Testis (tissue), 3 donors: ENCODE data around the gene SEC31A. TPM values are rescaled to one million over a fixed set of nuclear protein-coding genes. Genes with fewer than 3 reads are reported as not detected.
A peak's percentile ranks its signal among the peaks of the same experiment; 100 is the strongest.

Source experiments
- DNase-seq: peaks from one replicate; pipeline ENCODE4 v3.0.0-alpha.2; 2019
- H3K27ac ChIP-seq, 2 donors: fragments of 200-600 bp; sonication (generic); one replicate each; pipeline ENCODE4 v1.5.1; 2019
- H3K27me3 ChIP-seq: fragments of 200-600 bp; sonication (generic); one replicate; pipeline ENCODE4 v1.5.1; 2019
- H3K36me3 ChIP-seq: fragments of 200-600 bp; sonication (generic); one replicate; pipeline ENCODE4 v1.5.1; 2017; ENCODE audit warnings: low read depth; ENCODE audit errors: missing control alignments
- H3K4me1 ChIP-seq: fragments of 200-600 bp; sonication (generic); one replicate; pipeline ENCODE4 v1.5.1; 2019
- H3K4me3 ChIP-seq, 2 donors: fragments of 200-600 bp; sonication (generic); one replicate each; pipeline ENCODE4 v1.5.1; 2017 to 2019
- H3K9me3 ChIP-seq: fragments of 200-600 bp; sonication (generic); one replicate; pipeline ENCODE4 v1.5.1; 2017
- POLR2A ChIP-seq: fragments of 450-650 bp; IDR thresholded peaks from one replicate; pipeline ENCODE4 v1.6.1; 2017; ENCODE audit warnings: antibody characterized with exemption, mild to moderate bottlenecking, moderate library complexity
- WGBS, 2 donors: methylation state at CpG; one replicate each; pipeline ENCODE4 v1.1.5; 2018; 5-methylcytosine and 5-hydroxymethylcytosine counted together
- intact Hi-C: fragments of 100-400 bp; cut with DNase I; formaldehyde crosslinking; loops from one replicate; pipeline ENCODE4 v1.15.1; 2023; ENCODE audit warnings: low total_unique reads
- polyA plus RNA-seq: library from polyadenylated mRNA; stranded (reverse); fragments of 350-450 nt; fragmentation: Illumina TruSeq; extraction: RNeasy Lipid Tissue Mini Kit (QIAGEN cat#74804); gene quantifications from one replicate; pipeline ENCODE4 v1.2.3, GENCODE V29; 2014; ENCODE audit warnings: low read depth, low replicate concordance; ENCODE audit not compliant: insufficient read depth
- total RNA-seq, 2 donors: library from RNA; depleted of rRNA; stranded (reverse); fragments of >200 nt; gene quantifications; one replicate each; pipeline ENCODE4 v1.2.3, GENCODE V29; 2016
- TF ChIP-seq, protein P1 (sequence below), 3 experiments: fragments of 450-650 bp in 2 of 3; fragments of 200-600 bp in 1 of 3; sonication (generic) in 1 of 3; IDR thresholded peaks; one replicate each; pipeline ENCODE4 v1.5.1; 2016 to 2019; ENCODE audit warnings: antibody characterized with exemption in 3 of 3, mild to moderate bottlenecking in 2 of 3, moderate library complexity in 1 of 3

SEC31A gene
- total and polyA plus RNA-seq, 3 donors from 2014 or later: 131 to 191 (median 168) TPM

- H3K4me1 ChIP-seq: peaks cover 29% of the 10 kb centered on the region
- H3K27me3 ChIP-seq: no peaks in the 10 kb centered on the region
- H3K27ac ChIP-seq: no peak overlapping the region
- H3K9me3 ChIP-seq: no peaks in the 10 kb centered on the region
- TF ChIP-seq, protein P1, sequence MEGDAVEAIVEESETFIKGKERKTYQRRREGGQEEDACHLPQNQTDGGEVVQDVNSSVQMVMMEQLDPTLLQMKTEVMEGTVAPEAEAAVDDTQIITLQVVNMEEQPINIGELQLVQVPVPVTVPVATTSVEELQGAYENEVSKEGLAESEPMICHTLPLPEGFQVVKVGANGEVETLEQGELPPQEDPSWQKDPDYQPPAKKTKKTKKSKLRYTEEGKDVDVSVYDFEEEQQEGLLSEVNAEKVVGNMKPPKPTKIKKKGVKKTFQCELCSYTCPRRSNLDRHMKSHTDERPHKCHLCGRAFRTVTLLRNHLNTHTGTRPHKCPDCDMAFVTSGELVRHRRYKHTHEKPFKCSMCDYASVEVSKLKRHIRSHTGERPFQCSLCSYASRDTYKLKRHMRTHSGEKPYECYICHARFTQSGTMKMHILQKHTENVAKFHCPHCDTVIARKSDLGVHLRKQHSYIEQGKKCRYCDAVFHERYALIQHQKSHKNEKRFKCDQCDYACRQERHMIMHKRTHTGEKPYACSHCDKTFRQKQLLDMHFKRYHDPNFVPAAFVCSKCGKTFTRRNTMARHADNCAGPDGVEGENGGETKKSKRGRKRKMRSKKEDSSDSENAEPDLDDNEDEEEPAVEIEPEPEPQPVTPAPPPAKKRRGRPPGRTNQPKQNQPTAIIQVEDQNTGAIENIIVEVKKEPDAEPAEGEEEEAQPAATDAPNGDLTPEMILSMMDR (IDR thresholded peaks at IDR 0.05): no peak
- no peak for DNase-seq
- H3K4me3 ChIP-seq: no peak overlapping the region
- 58 to 77% methylated on average over 5 of the region's 5 CpGs for WGBS, 2 donors
- intact Hi-C loops: no loop called here
- no peaks in the 10 kb centered on the region for H3K36me3 ChIP-seq
These were observed 108.2 kb downstream of the SEC31A start for GRCh38 chr4:82782626-82783345.

DNA sequence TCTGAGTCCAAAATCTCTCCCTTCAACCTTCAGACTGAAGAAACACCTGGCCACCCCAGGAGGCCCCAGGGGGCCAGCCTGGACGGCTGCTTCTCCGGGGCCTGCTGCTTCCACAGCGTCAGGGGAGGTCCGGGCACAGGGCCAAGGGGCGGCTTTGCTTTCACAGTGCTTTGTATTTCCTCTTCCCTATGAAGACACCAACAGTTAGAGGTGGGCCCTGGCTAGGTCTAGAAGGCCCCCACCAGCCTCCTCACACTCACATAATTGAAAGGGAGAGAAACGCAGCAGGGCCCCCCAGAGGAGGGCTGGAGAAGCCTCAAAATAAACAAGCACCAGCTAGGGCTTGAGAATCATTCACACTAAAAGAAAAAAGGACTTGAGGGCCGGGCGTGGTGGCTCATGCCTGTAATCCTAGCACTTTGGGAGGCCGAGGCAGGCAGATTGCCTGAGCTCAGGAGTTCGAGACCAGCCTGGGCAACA lies 110.2 kb downstream of the SEC31A start:
- no peak for TF ChIP-seq POLR2A
- TF ChIP-seq, protein P1 (IDR thresholded peaks at IDR 0.05): no peak
- Histone ChIP-seq H3K27ac (peak overlapping the region in 1 of 2 donors; percentile 80), H3K36me3 (no peaks in the 10 kb centered on the region), H3K27me3 (no peaks in the 10 kb centered on the region), H3K4me3 (no peak overlapping the region), H3K4me1 (peaks cover 33% of the 10 kb centered on the region), H3K9me3 (no peaks in the 10 kb centered on the region)
- DNase-seq: peak; percentile 91
- intact Hi-C loops: no loop called here
- WGBS, 2 donors: 27 to 47% methylated on average over 10 of the region's 10 CpGs

DNA sequence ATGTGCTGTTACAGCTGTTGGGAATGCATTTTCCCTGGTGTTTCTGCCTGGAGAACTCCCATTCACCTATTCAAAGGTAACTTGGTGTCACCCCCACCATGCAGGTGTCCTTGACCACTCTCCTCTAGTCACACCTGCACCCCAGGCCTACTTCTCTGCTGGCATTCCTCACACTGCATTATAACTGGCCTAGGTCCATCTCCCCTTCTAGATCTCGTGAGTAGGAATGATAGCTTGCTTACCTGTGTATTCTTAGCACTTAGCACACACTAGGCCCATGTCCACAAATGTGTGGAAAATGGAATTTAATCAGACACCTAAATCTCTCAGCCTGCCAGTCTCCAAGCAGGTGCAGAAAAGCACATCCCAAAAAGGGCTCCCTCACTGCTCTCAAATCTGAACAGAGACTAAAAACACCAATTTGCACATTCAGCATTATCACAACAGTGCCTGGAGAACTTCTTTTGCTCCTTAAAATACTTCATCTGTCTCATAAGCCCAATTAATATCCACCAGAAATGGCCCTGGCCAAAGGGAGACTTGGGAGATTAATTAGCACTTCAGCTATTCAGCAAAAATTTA lies 110.7 kb downstream of the SEC31A start:
- no peak for DNase-seq
- no peaks in the 10 kb centered on the region for H3K9me3 ChIP-seq
- peak overlapping the region in 1 of 2 donors; percentile 80 for H3K27ac ChIP-seq
- peaks cover 28% of the 10 kb centered on the region for H3K4me1 ChIP-seq
- WGBS, 2 donors: 32 to 85% methylated on average over 1 of the region's 1 CpG
- no peak overlapping the region for H3K4me3 ChIP-seq
- intact Hi-C loops: no loop called here
- H3K36me3 ChIP-seq: no peaks in the 10 kb centered on the region
- no peaks in the 10 kb centered on the region for H3K27me3 ChIP-seq
- no peak for TF ChIP-seq POLR2A
- TF ChIP-seq, protein P1 (IDR thresholded peaks at IDR 0.05): no peak

DNA sequence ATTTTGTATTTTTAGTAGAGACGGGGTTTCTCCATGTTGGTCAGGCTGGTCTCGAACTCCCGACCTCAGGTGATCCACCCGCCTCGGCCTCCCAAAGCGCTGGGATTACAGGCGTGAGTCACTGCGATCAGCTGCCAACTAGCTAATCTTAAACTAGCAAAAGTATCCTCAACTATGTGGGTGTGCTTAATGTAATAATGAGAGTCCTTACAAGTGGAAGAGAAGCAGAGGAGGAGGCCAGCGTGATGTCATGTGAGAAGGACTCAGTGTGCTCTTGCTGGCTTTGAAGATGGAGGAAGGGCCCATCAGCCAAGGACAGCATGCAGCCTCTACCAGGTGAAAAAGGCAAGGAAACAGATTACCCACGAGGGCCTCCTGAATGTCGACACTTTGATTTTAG lies 111.9 kb downstream of the SEC31A start:
- intact Hi-C loops: no loop called here
- H3K27me3 ChIP-seq: no peaks in the 10 kb centered on the region
- no peak overlapping the region for H3K4me3 ChIP-seq
- peaks cover 36% of the 10 kb centered on the region for H3K4me1 ChIP-seq
- no peak for DNase-seq
- TF ChIP-seq, protein P1 (IDR thresholded peaks at IDR 0.05): no peak
- TF ChIP-seq POLR2A: no peak
- no peaks in the 10 kb centered on the region for H3K36me3 ChIP-seq
- no peaks in the 10 kb centered on the region for H3K9me3 ChIP-seq
- WGBS, 2 donors: 72 to 84% methylated on average over 8 to 11 of the region's 11 CpGs
- H3K27ac ChIP-seq: no peak overlapping the region
